Neural progenitor cell (in vitro differentiated cells): ENCODE measurements around the gene FMN1. TPM values are rescaled to one million over a fixed set of nuclear protein-coding genes. Genes with fewer than 3 reads are reported as not detected.
A peak's percentile ranks its signal among the peaks of the same experiment; 100 is the strongest.

Experiments
- DNase-seq: peaks from one replicate; pipeline ENCODE4 v3.0.0-alpha.2; 2016; ENCODE audit warnings: low spot score
- H2AFZ ChIP-seq: fragments of 200-600 bp; sonication (generic); replicated peaks from 2 replicates; pipeline ENCODE4 v1.6.1; 2016; ENCODE audit warnings: antibody characterized with exemption
- H3F3A ChIP-seq: fragments of 200-600 bp; sonication (generic); 2 replicates; pipeline ENCODE4 v1.6.1; 2016; ENCODE audit warnings: antibody characterized with exemption, low read depth
- H3K27ac ChIP-seq: fragments of 200-600 bp; sonication (generic); 2 replicates; pipeline ENCODE4 v1.5.1; 2016; ENCODE audit warnings: mild to moderate bottlenecking
- H3K27me3 ChIP-seq: fragments of 200-600 bp; sonication (generic); 2 replicates; pipeline ENCODE4 v1.6.1; 2016; ENCODE audit warnings: mild to moderate bottlenecking, moderate library complexity
- H3K36me3 ChIP-seq: fragments of 200-600 bp; sonication (generic); 2 replicates; pipeline ENCODE4 v1.5.1; 2016
- H3K4me1 ChIP-seq: fragments of 200-600 bp; sonication (generic); 2 replicates; pipeline ENCODE4 v1.6.1; 2016; ENCODE audit warnings: mixed run types
- H3K4me2 ChIP-seq: fragments of 200-600 bp; sonication (generic); 2 replicates; pipeline ENCODE4 v1.6.1; 2016
- H3K4me3 ChIP-seq: fragments of 200-600 bp; sonication (generic); 2 replicates; pipeline ENCODE4 v1.5.1; 2016
- H3K79me2 ChIP-seq: fragments of 200-600 bp; sonication (generic); 2 replicates; pipeline ENCODE4 v1.6.1; 2016; ENCODE audit warnings: low read depth
- H3K9ac ChIP-seq: fragments of 200-600 bp; sonication (generic); 2 replicates; pipeline ENCODE4 v1.6.1; 2016
- H3K9me3 ChIP-seq: fragments of 200-600 bp; sonication (generic); 2 replicates; pipeline ENCODE4 v1.5.1; 2016; ENCODE audit warnings: low read depth
- H4K20me1 ChIP-seq: fragments of 200-600 bp; sonication (generic); 2 replicates; pipeline ENCODE4 v1.6.1; 2016; ENCODE audit warnings: low read depth
- H3K27ac Mint-ChIP-seq: 3 replicates; pipeline ENCODE4 v1.8.0; 2021; ENCODE audit warnings: mixed read lengths
- H3K27me3 Mint-ChIP-seq: 2 replicates; pipeline ENCODE4 v1.8.0; 2022; ENCODE audit warnings: low read depth, mild to moderate bottlenecking, inconsistent platforms, moderate library complexity, mixed read lengths; ENCODE audit not compliant: insufficient read depth
- H3K36me3 Mint-ChIP-seq: 3 replicates; pipeline ENCODE4 v1.8.0; 2021; ENCODE audit warnings: mixed read lengths
- H3K4me1 Mint-ChIP-seq: 3 replicates; pipeline ENCODE4 v1.8.0; 2021; ENCODE audit warnings: mixed read lengths
- H3K4me3 Mint-ChIP-seq: 3 replicates; pipeline ENCODE4 v1.8.0; 2021; ENCODE audit warnings: mild to moderate bottlenecking, moderate library complexity, mixed read lengths
- H3K9me3 Mint-ChIP-seq: 3 replicates; pipeline ENCODE4 v1.8.0; 2020; ENCODE audit warnings: mixed read lengths
- CTCF ChIP-seq: fragments of 200-600 bp; sonication (generic); IDR thresholded peaks from 2 replicates; pipeline ENCODE4 v1.5.1; 2017; ENCODE audit warnings: antibody characterized with exemption, mild to moderate bottlenecking
- EZH2 ChIP-seq: fragments of 200-600 bp; sonication (generic); IDR thresholded peaks from 2 replicates; pipeline ENCODE4 v1.6.1; 2017; ENCODE audit warnings: antibody characterized with exemption, mild to moderate bottlenecking, moderate library complexity
- EZH2phosphoT487 ChIP-seq: fragments of 200-600 bp; sonication (generic); IDR thresholded peaks from 2 replicates; pipeline ENCODE4 v1.6.1; 2017; ENCODE audit warnings: antibody characterized with exemption
- total RNA-seq: library from RNA; depleted of rRNA; stranded (reverse); fragments of >200 nt; gene quantifications from 2 replicates; pipeline ENCODE4 v1.2.3, GENCODE V29; 2015; ENCODE audit warnings: low replicate concordance

FMN1 gene
- total RNA-seq, 1 donor from 2014 or later = 5.7 TPM

- H3K27me3 ChIP-seq = no peaks in the 10 kb centered on the region
- H3K36me3 Mint-ChIP-seq = no peaks in the 10 kb centered on the region
- peak overlapping the region; percentile 9 for H3K4me2 ChIP-seq
- H3K4me1 ChIP-seq = peaks cover 27% of the 10 kb centered on the region
- no peak overlapping the region for H3K4me3 ChIP-seq
- no peaks in the 10 kb centered on the region for H3K9me3 Mint-ChIP-seq
- H2AFZ ChIP-seq = no peak overlapping the region
- peaks cover 34% of the 10 kb centered on the region for H3K4me1 Mint-ChIP-seq
- no peaks in the 10 kb centered on the region for H3F3A ChIP-seq
- H3K27me3 Mint-ChIP-seq = peaks cover 3% of the 10 kb centered on the region
- H3K79me2 ChIP-seq = no peaks in the 10 kb centered on the region
- H3K4me3 Mint-ChIP-seq = peak overlapping the region; percentile 41
- no peaks in the 10 kb centered on the region for H4K20me1 ChIP-seq
- H3K27ac Mint-ChIP-seq = peak overlapping the region; percentile 52
- TF ChIP-seq CTCF (no peak), EZH2phosphoT487 (no peak), EZH2 (no peak)
- H3K27ac ChIP-seq = no peak overlapping the region
- no peaks in the 10 kb centered on the region for H3K9me3 ChIP-seq
- peak; percentile 26 for DNase-seq
- no peak overlapping the region for H3K9ac ChIP-seq
- no peaks in the 10 kb centered on the region for H3K36me3 ChIP-seq
These were observed 126.0 kb downstream of the FMN1 start for GRCh38 chr15:33068511-33068990.

GRCh38 chr15:33068007-33068481, 126.5 kb downstream of the FMN1 start:
- no peak for TF ChIP-seq EZH2phosphoT487
- no peak for TF ChIP-seq CTCF
- TF ChIP-seq EZH2 = no peak
- Histone ChIP-seq H3K4me3 (no peak overlapping the region), H3K4me1 (peaks cover 27% of the 10 kb centered on the region), H3K27ac (no peak overlapping the region), H3K79me2 (no peaks in the 10 kb centered on the region), H3K36me3 (no peaks in the 10 kb centered on the region), H3K9ac (no peak overlapping the region), H3F3A (no peaks in the 10 kb centered on the region), H4K20me1 (no peaks in the 10 kb centered on the region), H3K9me3 (no peaks in the 10 kb centered on the region), H3K27me3 (no peaks in the 10 kb centered on the region), H3K4me2 (peak overlapping the region; percentile 9), H2AFZ (no peak overlapping the region)
- Mint-ChIP-seq H3K4me1 (peaks cover 34% of the 10 kb centered on the region), H3K36me3 (no peaks in the 10 kb centered on the region), H3K27ac (peak overlapping the region; percentile 96), H3K4me3 (peak overlapping the region; percentile 9), H3K27me3 (peaks cover 3% of the 10 kb centered on the region), H3K9me3 (no peaks in the 10 kb centered on the region)
- DNase-seq = peak; percentile 28

- H3K4me3 Mint-ChIP-seq = peak overlapping the region; percentile 9
- Histone ChIP-seq H3K79me2 (no peaks in the 10 kb centered on the region), H3K4me2 (no peak overlapping the region), H3K27ac (no peak overlapping the region), H3K27me3 (no peaks in the 10 kb centered on the region), H3K36me3 (no peaks in the 10 kb centered on the region), H3K4me1 (peaks cover 27% of the 10 kb centered on the region), H3K9me3 (no peaks in the 10 kb centered on the region), H3F3A (no peaks in the 10 kb centered on the region), H3K9ac (no peak overlapping the region), H3K4me3 (no peak overlapping the region), H4K20me1 (no peaks in the 10 kb centered on the region), H2AFZ (no peak overlapping the region)
- TF ChIP-seq CTCF (no peak), EZH2 (no peak), EZH2phosphoT487 (no peak)
- H3K27ac Mint-ChIP-seq = peak overlapping the region; percentile 96
- H3K4me1 Mint-ChIP-seq = peaks cover 34% of the 10 kb centered on the region
- DNase-seq = no peak
- H3K27me3 Mint-ChIP-seq = peaks cover 3% of the 10 kb centered on the region
- H3K36me3 Mint-ChIP-seq = no peaks in the 10 kb centered on the region
- H3K9me3 Mint-ChIP-seq = no peaks in the 10 kb centered on the region
These were observed 127.1 kb downstream of the FMN1 start for GRCh38 chr15:33067456-33067855.
